Left ventricle myocardium superior (tissue), 1 donor: Measurements from ENCODE around the gene DIAPH1. TPM values are rescaled to one million over a fixed set of nuclear protein-coding genes. Genes with fewer than 3 reads are reported as not detected.

ENCODE experiments used
- ATAC-seq: fragments of 200-7000 bp; cut with Tn5 transposase; one replicate; pipeline ENCODE4 v1.9.1; 2020; ENCODE audit warnings: mild to moderate bottlenecking, moderate library complexity
- DNase-seq: peaks from one replicate; pipeline ENCODE4 v3.0.0-alpha.2; 2020
- intact Hi-C: fragments of 100-400 bp; cut with micrococcal nuclease; formaldehyde crosslinking; loops from one replicate; pipeline ENCODE4 v1.11.0; 2022
- long read RNA-seq: library from polyadenylated mRNA; unstranded; transcript quantifications from one replicate; pipeline ENCODE4 v2.0.0, GENCODE V29; 2021
- total RNA-seq: library from RNA; stranded (reverse); fragmentation: NEBNext Ultra II Directional; extraction: Animal tissue kit (Norgen Biotek cat#: 25700); gene quantifications from one replicate; pipeline ENCODE4 v1.2.1, GENCODE V29; 2021
- donor health status: DM: no; HTN: yes; CAD: no; lungs with severe emphysema.

DIAPH1 gene
- total RNA-seq, result 36.6 TPM
- long read RNA-seq, partial matches to known transcripts, result 5 of 30 reads
- long read RNA-seq, other reads (novel, unspliced or antisense), result 24 of 30 reads

GRCh38 chr5:141618804-141619554, at the start of gene DIAPH1:
DIAPH1 (minus strand) TSS chr5:141619000; CDS start chr5:141618914, 86 bp downstream.
- ATAC-seq, result peak; percentile 95
- intact Hi-C loops, result no loop called here

GRCh38 chr5:141665995-141666940, 47.5 kb upstream of the DIAPH1 start:
- DNase-seq (no peak), ATAC-seq (no peak)
- intact Hi-C loops, result no loop called here

More at GRCh38 chr5:141618804-141619554, at the start of gene DIAPH1:
- DNase-seq, result peak; percentile 98

GRCh38 chr5:141664733-141665461, 46.1 kb upstream of the DIAPH1 start:
- intact Hi-C loops, result no loop called here
- ATAC-seq, result peak; percentile 86
- peak; percentile 86 for DNase-seq

GRCh38 chr5:141663506-141663905, 44.7 kb upstream of the DIAPH1 start:
- ATAC-seq, result no peak
- no peak for DNase-seq
- intact Hi-C loops, result no loop called here

- intact Hi-C loops, result no loop called here
- no peak for DNase-seq
- no peak for ATAC-seq
Measured at GRCh38 chr5:141662028-141662427, 43.2 kb upstream of the DIAPH1 start.

- intact Hi-C loops, result no loop called here
- DNase-seq, result no peak
- no peak for ATAC-seq
Measured at GRCh38 chr5:141657937-141658545, 39.2 kb upstream of the DIAPH1 start.

GRCh38 chr5:141657404-141657803, 38.6 kb upstream of the DIAPH1 start:
- ATAC-seq (no peak), DNase-seq (no peak)
- intact Hi-C loops, result no loop called here

GRCh38 chr5:141656396-141656795, 37.6 kb upstream of the DIAPH1 start:
- ATAC-seq, result no peak
- intact Hi-C loops, result no loop called here
- DNase-seq, result no peak

GRCh38 chr5:141655020-141655419, 36.2 kb upstream of the DIAPH1 start:
- intact Hi-C loops, result no loop called here
- ATAC-seq, result no peak
- DNase-seq, result no peak

GRCh38 chr5:141654298-141654697, 35.5 kb upstream of the DIAPH1 start:
- intact Hi-C loops, result no loop called here

GRCh38 chr5:141651728-141652105, 32.9 kb upstream of the DIAPH1 start:
- ATAC-seq (no peak), DNase-seq (no peak)
- intact Hi-C loops, result no loop called here

More at GRCh38 chr5:141654298-141654697, 35.5 kb upstream of the DIAPH1 start:
- DNase-seq (no peak), ATAC-seq (no peak)

GRCh38 chr5:141650851-141651727, 32.3 kb upstream of the DIAPH1 start, which contains the start of gene FCHSD1:
FCHSD1 (minus strand) TSS chr5:141651418; CDS start chr5:141651368, 50 bp downstream.
- intact Hi-C loops, result no loop called here
- DNase-seq (peak; percentile 91), ATAC-seq (peak; percentile 96)

GRCh38 chr5:141649972-141650371, 31.2 kb upstream of the DIAPH1 start:
- no peak for ATAC-seq
- intact Hi-C loops, result no loop called here
- DNase-seq, result no peak

GRCh38 chr5:141649056-141649688, 30.4 kb upstream of the DIAPH1 start:
- intact Hi-C loops, result no loop called here
- ATAC-seq (no peak), DNase-seq (no peak)

- ATAC-seq, result no peak
- intact Hi-C loops, result no loop called here
- DNase-seq, result no peak
Measured at GRCh38 chr5:141647851-141648250, 29.1 kb upstream of the DIAPH1 start.

GRCh38 chr5:141647242-141647641, 28.4 kb upstream of the DIAPH1 start:
- no peak for DNase-seq
- intact Hi-C loops, result no loop called here
- no peak for ATAC-seq

GRCh38 chr5:141646026-141646425, 27.2 kb upstream of the DIAPH1 start:
- intact Hi-C loops, result no loop called here
- ATAC-seq, result no peak
- no peak for DNase-seq
